GM10847 (cell line): Measurements from ENCODE around the gene OR2T34.
"Not testable (repeated sequence)": the region's sequence is repeated elsewhere in the genome, so short reads cannot be mapped to it uniquely, and the experiment has no call there.

Experiments
- POLR2A ChIP-seq: IDR thresholded peaks from 2 replicates; pipeline ENCODE4 v1.6.1; 2011; ENCODE audit not compliant: insufficient read length; ENCODE audit errors: extremely low read depth

OR2T34 gene

DNA sequence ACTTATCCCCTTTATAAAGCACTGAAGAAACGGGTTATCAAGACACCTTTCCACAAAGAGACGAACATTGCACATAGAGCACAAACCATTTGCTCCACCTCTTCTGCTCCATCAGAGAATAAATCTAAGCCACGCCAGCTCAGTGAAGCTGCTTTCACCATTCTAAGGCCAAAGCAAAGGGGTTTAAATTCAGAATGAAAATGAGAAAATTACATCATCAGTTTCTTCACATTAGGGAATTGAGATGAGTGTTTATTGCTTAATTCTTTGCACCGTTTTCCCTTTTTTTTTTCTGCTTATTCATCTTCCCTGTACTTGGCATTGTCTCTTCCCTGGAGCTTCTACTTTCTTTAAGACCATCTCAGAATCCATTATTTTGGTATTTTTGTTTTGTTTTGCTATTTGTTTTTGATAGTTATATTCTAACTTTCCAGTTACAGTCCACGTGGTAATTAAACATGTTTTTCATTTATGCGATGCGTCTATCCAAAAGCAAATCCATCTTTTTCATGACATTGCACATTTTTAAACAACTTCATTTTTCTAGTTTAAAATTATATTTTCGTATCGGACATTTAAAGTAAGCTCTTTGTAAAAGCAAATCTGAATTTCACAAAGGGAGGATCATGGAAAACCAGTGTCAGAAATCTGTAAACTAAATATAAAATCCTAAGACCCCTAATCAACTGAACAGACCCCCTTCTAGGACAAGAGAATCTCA, 1.9 kb upstream of the OR2T34 start:
- no peak for TF ChIP-seq POLR2A

GRCh38 chr1:248562672-248563071, 11.9 kb downstream of the OR2T34 start, which contains the start of gene OR2T29:
Gene OR2T29, minus strand, starts transcription at chr1:248562772. Its CDS starts 3,281 bp downstream, at chr1:248559491.
- TF ChIP-seq POLR2A, result not testable (repeated sequence)
